Measurements from ENCODE around the gene SKA2. TPM values are rescaled to one million over a fixed set of nuclear protein-coding genes. Genes with fewer than 3 reads are reported as not detected.
A peak's percentile ranks its signal among the peaks of the same experiment; 100 is the strongest.
"Not testable (repeated sequence)": the region's sequence is repeated elsewhere in the genome, so short reads cannot be mapped to it uniquely, and the experiment has no call there.

Gene SKA2
- total RNA-seq, 1 experiment from 2014 or later, result 131 TPM

GRCh38 chr17:59097876-59098275 lies 57.1 kb downstream of the SKA2 start:
- DNase-seq (ENCODE audit: low read depth), result no peak

- DNase-seq (ENCODE audit: low read depth), result no peak
Observed at GRCh38 chr17:59094861-59095530, 60.0 kb downstream of the SKA2 start.

DNA sequence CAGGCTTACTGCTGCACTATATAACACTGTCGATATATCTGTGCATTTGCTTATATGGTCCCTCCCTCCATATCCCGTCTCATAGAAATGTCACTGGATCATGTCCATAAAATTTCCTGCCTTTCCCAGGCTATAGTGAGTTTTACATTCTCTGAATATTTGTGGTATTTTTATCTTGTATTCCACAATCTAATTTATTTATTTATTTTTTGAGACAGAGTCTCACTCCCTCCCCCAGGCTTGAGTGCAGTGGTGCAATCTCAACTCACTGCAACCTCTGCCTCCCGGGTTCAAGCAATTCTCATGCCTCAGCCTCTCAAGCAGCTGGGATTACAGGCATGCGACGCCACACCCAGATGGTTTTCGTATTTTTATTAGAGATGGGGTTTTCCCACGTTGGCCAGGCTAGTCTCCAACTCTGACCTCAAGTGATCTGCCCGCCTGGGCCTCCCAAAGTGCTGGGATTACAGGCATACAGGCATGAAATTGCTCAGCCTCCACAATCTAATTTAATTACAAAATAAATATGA lies 61.2 kb downstream of the SKA2 start:
- DNase-seq (ENCODE audit: low read depth), result peak; percentile 90

- no peak for DNase-seq (ENCODE audit: low read depth)
Observed at GRCh38 chr17:59093145-59093701, 61.8 kb downstream of the SKA2 start.

DNA sequence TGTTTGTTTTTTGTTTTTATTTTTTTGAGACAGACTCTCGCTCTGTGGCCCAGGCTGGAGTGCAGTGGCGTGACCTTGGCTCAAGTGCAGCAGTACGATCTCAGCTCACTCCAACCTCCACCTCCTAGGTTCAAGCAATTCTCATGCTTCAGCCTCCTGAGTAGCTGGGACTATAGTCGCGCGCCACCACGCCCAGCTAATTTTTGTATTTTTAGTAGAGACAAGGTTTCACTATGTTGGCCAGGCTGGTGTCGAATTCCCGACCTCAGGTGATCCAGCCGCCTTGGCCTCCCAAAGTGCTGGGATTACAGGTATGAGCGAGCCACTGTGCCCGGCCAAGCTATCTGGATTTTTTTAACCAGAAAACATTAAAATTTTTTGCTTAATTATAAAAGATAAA lies 64.4 kb downstream of the SKA2 start:
- DNase-seq (ENCODE audit: low read depth), result not testable (repeated sequence)

DNA sequence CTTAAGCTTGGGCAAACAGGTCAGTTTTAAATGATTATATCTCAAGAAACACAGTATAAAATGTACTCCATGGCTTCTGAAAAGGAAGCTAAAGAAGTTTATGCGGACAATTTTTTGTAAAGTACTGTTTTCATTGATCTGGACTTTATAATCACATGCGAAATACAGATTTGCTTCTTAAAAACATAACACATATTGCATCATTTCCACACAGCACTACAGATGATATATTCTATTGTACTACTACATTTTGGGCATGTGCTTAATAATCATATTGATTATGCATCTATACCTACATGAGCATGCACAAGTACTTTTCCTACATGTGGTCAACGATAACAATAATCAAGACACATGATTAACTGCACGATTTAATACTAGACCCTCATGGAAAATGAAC lies 70.8 kb downstream of the SKA2 start:
- DNase-seq (ENCODE audit: low read depth), result no peak

DNA sequence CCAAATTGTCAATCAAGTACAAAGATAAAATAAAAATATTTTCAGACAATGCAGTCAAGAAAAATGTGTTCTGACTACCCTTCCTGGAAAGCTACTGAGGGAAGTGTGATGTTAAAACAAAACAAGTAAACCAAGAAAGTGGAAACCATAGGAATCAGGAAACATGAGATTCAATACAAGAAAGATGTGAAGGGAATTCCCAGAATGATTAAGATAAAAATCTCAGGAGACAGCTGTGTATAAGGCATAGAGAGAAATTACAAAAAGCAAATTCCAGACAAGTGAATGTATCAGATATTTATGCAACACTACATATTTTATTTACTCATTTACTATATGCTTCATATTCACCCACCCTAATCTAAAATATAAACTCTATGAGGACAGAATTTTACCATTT lies 80.5 kb downstream of the SKA2 start:
- DNase-seq (ENCODE audit: low read depth), result peak; percentile 36

GRCh38 chr17:59073972-59074371 lies 81.0 kb downstream of the SKA2 start:
- DNase-seq (ENCODE audit: low read depth), result no peak

DNA sequence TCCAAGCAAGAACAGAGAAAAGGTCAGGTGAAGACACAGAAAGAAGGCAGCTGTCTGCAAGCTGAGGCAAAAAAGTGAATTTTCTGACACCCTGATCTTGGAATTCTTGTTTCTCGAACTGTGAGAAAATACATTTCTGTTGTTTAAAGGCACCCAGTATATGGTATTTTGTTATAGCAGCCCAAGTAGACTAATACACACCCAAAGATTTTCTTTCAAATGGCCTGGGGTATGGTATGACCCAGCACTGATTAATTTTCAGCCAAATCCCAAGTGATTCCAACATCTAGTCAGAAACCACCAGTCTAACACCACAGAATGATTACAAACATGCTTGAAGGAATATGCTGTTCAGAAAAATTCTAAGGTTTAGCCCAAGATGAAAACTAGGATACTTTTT lies 85.1 kb downstream of the SKA2 start:
- no peak for DNase-seq (ENCODE audit: low read depth)

DNA sequence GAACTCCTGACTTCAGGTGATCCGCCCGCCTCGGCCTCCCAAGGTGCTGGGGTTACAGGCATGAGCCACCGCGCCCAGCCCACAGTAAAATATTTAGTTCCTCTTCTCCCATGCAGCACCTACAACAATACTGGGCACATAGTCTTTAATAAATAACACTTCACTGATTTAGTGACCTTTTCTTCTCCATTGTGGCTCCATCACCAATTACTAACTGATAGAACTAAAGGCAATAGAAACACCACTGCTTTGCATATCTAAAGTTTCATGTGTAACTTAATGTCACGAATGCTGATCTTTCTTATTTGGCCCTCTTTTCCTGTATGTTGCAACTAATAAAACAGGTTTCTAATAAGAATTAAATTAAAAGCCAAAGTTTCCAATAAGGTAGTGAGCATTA lies 87.2 kb downstream of the SKA2 start:
- DNase-seq (ENCODE audit: low read depth), result no peak

- DNase-seq (ENCODE audit: low read depth), result no peak
Observed at GRCh38 chr17:59067340-59067739, 87.6 kb downstream of the SKA2 start.

DNA sequence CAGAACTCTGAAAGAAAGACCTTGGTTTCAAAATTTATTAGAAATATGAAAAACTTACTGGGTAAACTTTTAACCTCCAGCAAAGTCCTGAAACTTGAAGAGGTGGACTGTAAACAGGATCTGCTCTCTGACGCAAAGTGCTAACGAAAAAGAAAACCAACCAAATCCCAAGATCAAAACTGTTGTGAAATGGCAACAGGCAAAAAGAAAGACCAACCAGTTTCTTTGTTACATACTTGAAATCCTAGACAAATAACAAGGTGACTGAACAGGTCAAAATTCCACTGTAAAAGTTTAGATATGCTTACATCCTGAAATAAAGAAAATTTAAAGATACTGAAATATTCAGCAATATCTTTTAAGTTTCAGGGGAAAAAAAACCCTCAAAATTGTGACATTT lies 92.5 kb downstream of the SKA2 start:
- no peak for DNase-seq (ENCODE audit: low read depth)

Other genes starting within 250 kb of the SKA2 start
- 17.0 and 35.7 TPM in 2 replicates for gene TRIM37, start 48.3 kb downstream of the SKA2 start, total RNA-seq (2014; rRNA removed; shearing (Covaris generic))
- gene PRR11, start 560 bp upstream of the SKA2 start, total RNA-seq (2014; rRNA removed; shearing (Covaris generic)), result 18.7 and 28.1 TPM in 2 replicates
- 15.6 and 21.8 TPM in 2 replicates for gene SMG8, start 54.8 kb upstream of the SKA2 start, total RNA-seq (2014; rRNA removed; shearing (Covaris generic))
- gene GDPD1, start 65.3 kb upstream of the SKA2 start, total RNA-seq (2014; rRNA removed; shearing (Covaris generic)), result 2.9 TPM in 1 of 2 replicates, not detected in the other
- gene YPEL2, start 176.5 kb upstream of the SKA2 start, total RNA-seq (2014; rRNA removed; shearing (Covaris generic)), result 1.7 and 2.7 TPM in 2 replicates

All from M059J (cell line).